ENCODE data around the gene POLR3A. TPM values are rescaled to one million over a fixed set of nuclear protein-coding genes. Genes with fewer than 3 reads are reported as not detected.
A peak's percentile ranks its signal among the peaks of the same experiment; 100 is the strongest.

Gene POLR3A
- total and polyA plus RNA-seq, 2 of the 13 experiments (the other 11 are each of a cell fraction or from before 2014, with no cell fraction given): 13.6 to 19.2 TPM

- TF ChIP-seq PAX8 (CRISPR knock-in tag; IDR thresholded peaks at IDR 0.05; ENCODE audit: borderline replicate concordance) (no peak), ZNF792 (CRISPR knock-in tag; IDR thresholded peaks at IDR 0.05) (no peak), CBFB (CRISPR knock-in tag; IDR thresholded peaks at IDR 0.05) (no peak), E2F5 (CRISPR knock-in tag; conservative IDR thresholded peaks at IDR 0.05) (no peak), ZMAT3 (CRISPR knock-in tag; conservative IDR thresholded peaks at IDR 0.05) (no peak), RXRA (CRISPR knock-in tag; IDR thresholded peaks at IDR 0.05) (no peak), NFRKB (IDR thresholded peaks at IDR 0.05) (no peak), ZNF788 (CRISPR knock-in tag; IDR thresholded peaks at IDR 0.05; ENCODE audit: borderline replicate concordance) (no peak), ZNF607 (CRISPR knock-in tag; IDR thresholded peaks at IDR 0.05; ENCODE audit: borderline replicate concordance) (0 out of 2 replicates have a peak, but pooled peaks have one; percentile 7), TFDP1 (CRISPR knock-in tag; IDR thresholded peaks at IDR 0.05; ENCODE audit: borderline replicate concordance) (no peak), NFKB2 (CRISPR knock-in tag; IDR thresholded peaks at IDR 0.05; ENCODE audit: borderline replicate concordance) (no peak), FOXC1 (CRISPR knock-in tag; IDR thresholded peaks at IDR 0.05; ENCODE audit: borderline replicate concordance) (0 out of 2 replicates have a peak, but pooled peaks have one; percentile 37), ZNF747 (CRISPR knock-in tag; IDR thresholded peaks at IDR 0.05; ENCODE audit: borderline replicate concordance) (no peak), ATM (IDR thresholded peaks at IDR 0.05; ENCODE audit: borderline replicate concordance) (no peak), ZNF160 (CRISPR knock-in tag; IDR thresholded peaks at IDR 0.05) (no peak), KDM5B (CRISPR knock-in tag; IDR thresholded peaks at IDR 0.05; ENCODE audit: borderline replicate concordance) (peak; percentile 73; the same call in 1 of the 2 replicates), MEIS2 (CRISPR knock-in tag; IDR thresholded peaks at IDR 0.05) (no peak), ZNF318 (CRISPR knock-in tag; IDR thresholded peaks at IDR 0.05) (no peak)
- TF ChIP-seq, protein P1, sequence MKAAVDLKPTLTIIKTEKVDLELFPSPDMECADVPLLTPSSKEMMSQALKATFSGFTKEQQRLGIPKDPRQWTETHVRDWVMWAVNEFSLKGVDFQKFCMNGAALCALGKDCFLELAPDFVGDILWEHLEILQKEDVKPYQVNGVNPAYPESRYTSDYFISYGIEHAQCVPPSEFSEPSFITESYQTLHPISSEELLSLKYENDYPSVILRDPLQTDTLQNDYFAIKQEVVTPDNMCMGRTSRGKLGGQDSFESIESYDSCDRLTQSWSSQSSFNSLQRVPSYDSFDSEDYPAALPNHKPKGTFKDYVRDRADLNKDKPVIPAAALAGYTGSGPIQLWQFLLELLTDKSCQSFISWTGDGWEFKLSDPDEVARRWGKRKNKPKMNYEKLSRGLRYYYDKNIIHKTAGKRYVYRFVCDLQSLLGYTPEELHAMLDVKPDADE (CRISPR knock-in tag; IDR thresholded peaks at IDR 0.05): no peak
Measured at GRCh38 chr10:78028438-78029268, 662 bp downstream of the POLR3A start (continued).
